Adrenal gland (tissue), 12 donors: ENCODE measurements around the gene KATNB1. TPM values are rescaled to one million over a fixed set of nuclear protein-coding genes. Genes with fewer than 3 reads are reported as not detected.

Experiments
- DNase-seq, 7 donors: peaks; one replicate each; pipeline ENCODE4 v3.0.0-alpha.2; 2019 to 2020
- H3K27ac ChIP-seq, 5 donors: fragments of 200-600 bp; sonication (generic) in 4 of 5; 1 replicate in 3 of 5; 2 replicates in 2 of 5; pipeline versions ENCODE4 v1.5.1 to v1.8.0; 2016 to 2020; ENCODE audit warnings: mild to moderate bottlenecking in 1 of 5
- H3K27me3 ChIP-seq: fragments of 200-600 bp; 2 replicates; pipeline ENCODE4 v1.8.0; 2021
- H3K36me3 ChIP-seq, 2 donors: fragments of 200-600 bp; replicated peaks in 1 of 2; 1 replicate in 1 of 2; 2 replicates in 1 of 2; pipeline versions ENCODE4 v1.5.1 to v1.8.0; 2018 to 2022
- H3K4me1 ChIP-seq, 2 donors: fragments of 200-600 bp; replicated peaks in 1 of 2; 1 replicate in 1 of 2; 2 replicates in 1 of 2; pipeline versions ENCODE4 v1.5.1 to v1.8.0; 2018 to 2021
- H3K4me3 ChIP-seq, 4 donors: fragments of 200-600 bp; sonication (generic) in 3 of 4; one replicate each; pipeline ENCODE4 v1.5.1; 2016 to 2018
- H3K9me3 ChIP-seq, 3 donors: fragments of 200-600 bp; sonication (generic) in 1 of 3; replicated peaks in 1 of 3; 1 replicate in 2 of 3; 2 replicates in 1 of 3; pipeline versions ENCODE4 v1.5.1 to v1.8.0; 2016 to 2021
- CTCF ChIP-seq, 6 experiments: fragments of 450-650 bp in 4 of 6; fragments of 200-600 bp in 2 of 6; sonication (generic) in 1 of 6; IDR thresholded peaks; 1 replicate in 5 of 6; 2 replicates in 1 of 6; pipeline versions ENCODE4 v1.5.1 to v1.8.0; 2016 to 2021; ENCODE audit warnings: antibody characterized with exemption in 6 of 6, mild to moderate bottlenecking in 2 of 6, moderate library complexity in 1 of 6
- POLR2A ChIP-seq, 2 donors: fragments of 450-650 bp; IDR thresholded peaks; one replicate each; pipeline ENCODE4 v1.6.1; 2017; ENCODE audit warnings: antibody characterized with exemption in 2 of 2, mild to moderate bottlenecking in 2 of 2, moderate library complexity in 1 of 2
- WGBS, 4 donors: extraction: QIAGEN DNeasy Blood & Tissue Kit in 2 of 4; methylation state at CpG; one replicate each; pipeline versions ENCODE4 v1.1.5 to v1.1.7; 2013 to 2017; 5-methylcytosine and 5-hydroxymethylcytosine counted together
- intact Hi-C, 2 donors: fragments of 100-400 bp; cut with DNase I; formaldehyde crosslinking; loops; one replicate each; pipeline versions ENCODE4 v1.14.1 to v1.15.0; 2022 to 2023
- polyA plus RNA-seq, 3 donors: library from polyadenylated mRNA; stranded (reverse); fragments of 200-250 nt in 2 of 3; fragments of 350-450 nt in 1 of 3; fragmentation: Illumina TruSeq in 1 of 3; extraction: RNeasy Lipid Tissue Mini Kit (QIAGEN cat#74804) in 1 of 3; gene quantifications; one replicate each; pipeline ENCODE4 v1.2.3, GENCODE V29; 2013 to 2014
- total RNA-seq, 9 donors: library from RNA; depleted of rRNA in 4 of 9; stranded (reverse); fragments of >200 nt in 4 of 9; fragments of 120-200 nt in 1 of 9; fragmentation: NEBNext Ultra II Directional in 1 of 9; extraction: Animal tissue kit (Norgen Biotek cat#: 25700) in 1 of 9; gene quantifications; one replicate each; pipeline versions ENCODE4 v1.1.0 to v1.2.4, GENCODE V29; 2013 to 2023
- donor health status: healthy with polysubstance abuse.
- donor health status: Bipolar disorder and iron deficiency.
- donor health status: DM: yes; HTN: yes; CAD: no.
- donor health status: DM: no; HTN: no; CAD: no.
- donor health status: DM: no; HTN: no; CAD: no.
- donor health status: DM: yes; HTN: yes; CAD: no.

KATNB1 gene
- total and polyA plus RNA-seq, 12 donors: 12.9 to 85.6 (median 21.0) TPM

DNA sequence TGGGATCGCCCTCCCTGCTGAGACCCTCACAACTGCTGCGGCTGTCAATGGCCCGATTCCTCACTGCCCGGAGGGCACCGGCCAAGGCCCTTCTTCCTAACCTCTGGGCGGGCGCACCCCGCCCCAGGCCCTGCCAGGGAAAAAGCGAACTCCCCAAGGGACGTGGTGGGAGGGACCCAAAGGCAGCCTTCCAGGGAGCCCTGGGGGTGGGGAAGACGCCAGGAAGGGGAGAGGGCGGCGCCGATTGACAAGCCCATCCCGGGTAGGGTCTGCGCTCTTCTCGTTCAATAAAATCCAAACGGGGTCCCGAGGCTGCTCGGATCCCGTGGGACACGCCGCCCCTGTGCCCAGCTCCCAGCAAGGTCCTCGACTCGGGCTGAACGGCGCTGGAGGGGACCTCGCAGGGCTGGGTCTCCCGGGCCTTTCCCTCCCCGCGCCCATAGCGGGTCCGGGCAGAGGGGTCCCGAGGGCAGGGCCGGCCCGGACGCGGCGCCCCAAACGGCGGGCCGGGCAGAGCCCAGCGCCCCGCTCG, 66.3 kb downstream of the KATNB1 start:
- peaks cover 14 to 57% of the 10 kb centered on the region in 2 donors for H3K4me1 ChIP-seq
- DNase-seq: peak in 4 of 7 donors; percentile 43 to 53 (median 52)
- peak overlapping the region in 3 of 4 donors; percentile 7 to 74 (median 44) for H3K4me3 ChIP-seq
- no peak for TF ChIP-seq POLR2A (IDR thresholded peaks at IDR 0.05)
- TF ChIP-seq CTCF (IDR thresholded peaks at IDR 0.05): no peak
- peak overlapping the region in 4 of 5 donors; percentile 70 to 94 (median 84) for H3K27ac ChIP-seq
- H3K36me3 ChIP-seq: peaks cover 0 to 11% of the 10 kb centered on the region in 2 donors
- H3K9me3 ChIP-seq: no peaks in the 10 kb centered on the region
- intact Hi-C loops: no loop called here
- no peaks in the 10 kb centered on the region for H3K27me3 ChIP-seq
- 0 to 10% (median 4%) methylated on average over 2 to 45 of the region's 45 CpGs for WGBS, 4 donors

GRCh38 chr16:57802341-57803133, 67.0 kb downstream of the KATNB1 start, which contains the start of gene KIFC3:
KIFC3 (minus strand) TSS chr16:57802491; CDS start chr16:57798243, 4,248 bp downstream.
- 12 to 55% (median 33%) methylated on average over 18 to 78 of the region's 78 CpGs for WGBS, 4 donors
- intact Hi-C loops: no loop called here

DNA sequence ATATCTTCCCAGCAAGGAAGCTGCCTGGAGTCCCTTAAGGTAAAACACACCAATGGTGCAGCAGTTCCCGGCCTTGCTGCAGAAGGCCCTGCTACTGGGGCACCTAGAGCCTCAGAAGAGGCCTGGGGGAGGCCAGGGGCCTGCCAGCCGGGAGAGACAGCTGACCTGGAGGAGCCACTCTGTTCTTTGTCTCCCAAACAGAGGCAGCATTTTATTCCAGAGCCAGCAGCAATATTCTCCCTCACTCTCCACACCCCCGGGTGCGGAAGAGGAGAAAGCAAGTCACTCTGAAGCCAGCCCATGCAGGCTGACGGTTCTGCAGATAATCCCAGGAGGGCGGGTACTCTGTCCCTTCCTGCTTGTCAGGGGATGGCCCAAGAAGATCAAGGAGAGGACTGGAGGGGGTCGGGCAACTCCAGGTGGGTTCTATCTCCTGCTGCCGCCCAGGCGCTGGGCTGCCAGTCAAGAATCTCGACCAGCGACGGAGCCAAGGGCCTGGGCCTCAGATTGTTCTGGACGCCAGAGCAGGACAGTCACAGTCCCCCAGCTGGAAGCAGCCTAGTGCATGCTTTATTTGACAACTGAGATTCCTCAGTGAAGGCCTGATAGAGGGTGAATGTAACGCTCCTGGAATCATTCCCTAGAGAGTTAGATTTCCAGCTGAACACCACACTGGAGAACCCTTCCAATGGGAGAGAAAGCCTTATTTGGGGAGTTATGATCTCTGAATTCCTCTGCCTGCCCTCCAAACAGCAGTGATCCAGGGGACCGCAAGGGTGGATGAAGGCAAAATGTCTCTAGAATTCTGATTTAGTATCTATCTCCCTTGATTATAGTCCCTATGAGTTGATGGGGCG, 67.8 kb downstream of the KATNB1 start:
- TF ChIP-seq CTCF (IDR thresholded peaks at IDR 0.05): no peak
- TF ChIP-seq POLR2A (IDR thresholded peaks at IDR 0.05): no peak
- peak in 1 of 7 donors; percentile 78 for DNase-seq

More at GRCh38 chr16:57802341-57803133, 67.0 kb downstream of the KATNB1 start, which contains the start of gene KIFC3:
- peak; percentile 82 to 91 (median 86) for DNase-seq
- Histone ChIP-seq H3K4me3 (peak within 1 kb of the TSS in 3 of 4 donors; percentile 7 to 74 (median 44)), H3K27ac (peak within 1 kb of the TSS in 4 of 5 donors; percentile 70 to 94 (median 84)), H3K27me3 (no peaks in the 10 kb centered on the region), H3K36me3 (peaks cover 0 to 4% of the 10 kb centered on the region in 2 donors), H3K4me1 (peaks cover 14 to 62% of the 10 kb centered on the region in 2 donors), H3K9me3 (no peaks in the 10 kb centered on the region)
- TF ChIP-seq CTCF (IDR thresholded peaks at IDR 0.05) (peak in 3 of 6 experiments; percentile 27 to 44 (median 31)), POLR2A (IDR thresholded peaks at IDR 0.05) (peak; percentile 23 to 47)

More for the DNA sequence above, 67.8 kb downstream of the KATNB1 start:
- 49 to 71% (median 70%) methylated on average over 12 to 16 of the region's 16 CpGs for WGBS, 4 donors
- no peaks in the 10 kb centered on the region for H3K36me3 ChIP-seq
- intact Hi-C loops: no loop called here
- H3K9me3 ChIP-seq: no peaks in the 10 kb centered on the region
- H3K4me1 ChIP-seq: peaks cover 15 to 62% of the 10 kb centered on the region in 2 donors
- H3K4me3 ChIP-seq: no peak overlapping the region
- no peaks in the 10 kb centered on the region for H3K27me3 ChIP-seq
- H3K27ac ChIP-seq: peak overlapping the region in 4 of 5 donors; percentile 64 to 94 (median 84)
